Fibroblast of the conjunctiva (primary cell): ENCODE results near the gene AKR1C4.
"Not testable (repeated sequence)": the region's sequence is repeated elsewhere in the genome, so short reads cannot be mapped to it uniquely, and the experiment has no call there.

Experiments
- DNase-seq: peaks from one replicate; pipeline ENCODE4 v3.0.0-alpha.2; 2010; ENCODE audit warnings: low read depth

The AKR1C4 gene

GRCh38 chr10:5196702-5197113 lies at the start of gene AKR1C4:
TSS of gene AKR1C4 (plus strand) at chr10:5196837. CDS start at chr10:5196868, 31 bp downstream.
- DNase-seq = peak; percentile 9

DNA sequence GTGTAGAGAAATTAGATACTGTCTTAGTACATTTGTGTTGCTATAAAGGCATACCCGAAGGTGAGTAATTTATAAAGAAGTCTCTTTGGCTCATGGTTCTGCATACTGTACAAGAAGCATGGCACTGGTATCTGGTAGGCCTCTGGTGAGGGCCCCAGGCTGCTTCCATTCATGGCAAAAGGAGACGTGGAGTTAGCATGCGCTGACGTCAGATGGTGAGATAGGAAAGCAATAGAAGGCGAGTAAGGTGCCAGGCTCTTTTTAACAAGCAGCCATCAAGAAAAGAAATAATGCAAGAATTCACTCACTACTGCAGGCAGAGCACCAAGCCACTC lies 49.8 kb upstream of the AKR1C4 start:
- no peak for DNase-seq

GRCh38 chr10:5147255-5147980 lies 49.2 kb upstream of the AKR1C4 start:
- DNase-seq = no peak

GRCh38 chr10:5147981-5148677 lies 48.5 kb upstream of the AKR1C4 start:
- DNase-seq = no peak

DNA sequence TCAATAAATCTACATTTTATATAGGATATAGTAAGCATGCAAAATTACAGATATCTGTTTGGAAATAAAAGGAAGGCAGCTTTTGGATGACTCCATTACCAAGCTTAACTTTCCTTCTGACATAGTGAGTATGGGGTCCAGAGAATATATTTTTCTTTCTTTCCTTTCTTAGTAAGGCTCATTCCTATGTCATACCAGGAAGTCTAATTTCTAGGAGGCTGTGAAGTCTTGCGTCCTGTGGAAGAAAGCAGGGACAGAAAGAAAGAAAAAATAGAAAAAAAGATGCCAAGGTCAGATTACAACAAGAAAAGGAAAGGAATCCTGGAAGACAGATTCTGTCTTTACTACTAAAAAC lies 48.0 kb upstream of the AKR1C4 start:
- no peak for DNase-seq

DNA sequence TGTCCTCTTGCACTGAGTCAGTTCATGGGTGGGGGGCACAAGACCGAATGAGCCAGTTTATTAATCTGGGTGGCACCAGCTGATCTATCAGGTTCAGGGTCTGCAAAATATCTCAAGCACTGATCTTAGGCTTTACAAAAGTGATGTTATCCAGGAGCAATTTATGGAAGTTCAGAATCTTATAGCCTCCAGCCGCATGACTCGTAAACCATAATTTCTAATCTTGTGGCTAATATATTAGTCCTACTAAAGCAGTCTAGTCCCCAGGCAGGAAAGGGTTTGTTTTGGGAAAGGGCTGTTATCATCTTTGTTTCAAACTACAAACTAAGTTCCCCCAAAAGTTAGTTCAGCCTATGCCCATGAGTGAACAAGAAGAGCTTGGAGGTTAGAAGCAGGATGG lies 45.6 kb upstream of the AKR1C4 start:
- DNase-seq = no peak

DNA sequence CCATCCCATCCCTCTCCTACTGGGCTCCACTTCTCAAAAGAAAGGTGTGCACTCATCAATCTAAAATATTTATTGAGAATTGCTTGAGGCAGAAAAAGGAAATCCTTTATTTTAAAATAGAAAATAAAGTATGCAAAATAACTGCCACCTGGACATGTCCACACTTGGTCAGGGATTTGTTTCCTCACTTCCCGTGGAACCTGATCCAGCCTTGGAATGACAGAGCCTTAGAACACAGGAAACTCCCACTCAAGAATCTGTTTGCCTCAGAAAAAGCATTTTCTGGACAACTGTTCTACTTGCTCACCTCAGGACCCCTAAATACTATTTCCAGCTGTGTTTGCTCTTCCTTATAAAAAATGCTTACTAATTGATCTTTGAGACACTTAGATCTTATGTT lies 40.7 kb upstream of the AKR1C4 start:
- DNase-seq = no peak

DNA sequence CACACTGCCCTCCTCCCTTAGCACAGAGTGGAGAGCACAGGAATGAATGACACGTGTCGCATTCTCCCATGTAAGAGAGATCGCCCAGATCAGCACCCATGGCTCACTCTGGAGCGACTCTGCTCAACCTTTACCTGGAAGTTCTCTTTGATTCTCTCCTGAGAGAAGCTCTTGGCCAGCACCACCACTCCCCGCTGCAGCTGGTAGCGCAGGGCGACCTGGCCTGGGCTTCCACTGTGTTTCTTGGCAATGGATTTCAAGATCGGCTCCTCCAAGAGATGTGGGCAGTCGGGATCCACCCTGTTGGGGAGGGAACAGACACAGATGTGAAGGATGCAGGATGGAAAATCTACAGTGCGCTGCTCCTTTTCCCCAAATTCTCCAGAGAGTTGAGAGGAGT lies 39.1 kb upstream of the AKR1C4 start:
- no peak for DNase-seq

DNA sequence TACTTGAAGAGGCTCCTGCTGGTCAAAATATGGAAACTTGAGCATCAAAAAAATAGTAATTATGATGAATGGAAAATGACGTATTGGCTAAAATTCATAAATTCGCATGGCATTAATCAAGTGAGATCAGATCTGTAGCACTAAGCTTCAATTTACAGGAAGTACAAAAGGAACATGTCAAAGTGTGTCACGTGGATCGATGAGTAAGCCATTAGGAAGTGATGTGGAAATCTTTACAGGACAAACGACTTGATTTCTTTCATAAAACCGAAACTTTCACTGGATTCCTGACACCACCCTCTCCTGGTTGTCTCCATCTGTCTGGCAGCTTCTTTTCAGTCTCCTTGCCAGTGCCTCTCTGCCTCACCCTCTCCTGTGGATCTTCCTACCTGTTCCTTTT lies 37.5 kb upstream of the AKR1C4 start:
- no peak for DNase-seq

DNA sequence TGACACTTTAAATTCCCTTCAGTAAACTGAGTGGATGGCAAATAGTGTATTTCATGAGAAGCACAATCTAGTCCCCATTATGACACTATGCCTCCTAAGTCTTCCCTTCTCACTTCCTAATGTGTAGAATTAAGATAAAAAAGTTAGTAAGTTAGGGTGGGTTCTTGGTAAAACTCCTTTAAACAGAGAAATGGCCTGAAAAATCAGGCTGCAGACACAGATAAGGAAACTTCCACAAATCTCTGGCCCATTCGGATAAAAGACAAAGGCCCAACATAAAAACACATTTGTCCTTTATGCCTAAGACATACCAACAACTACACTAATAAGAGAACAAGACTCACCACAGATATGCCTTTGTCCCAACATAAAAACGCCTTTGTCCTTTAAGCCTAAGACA lies 33.1 kb upstream of the AKR1C4 start:
- DNase-seq = no peak

GRCh38 chr10:5165738-5166137 lies 30.9 kb upstream of the AKR1C4 start:
- no peak for DNase-seq

- DNase-seq = no peak
Measured at GRCh38 chr10:5168897-5169420, 27.7 kb upstream of the AKR1C4 start.

DNA sequence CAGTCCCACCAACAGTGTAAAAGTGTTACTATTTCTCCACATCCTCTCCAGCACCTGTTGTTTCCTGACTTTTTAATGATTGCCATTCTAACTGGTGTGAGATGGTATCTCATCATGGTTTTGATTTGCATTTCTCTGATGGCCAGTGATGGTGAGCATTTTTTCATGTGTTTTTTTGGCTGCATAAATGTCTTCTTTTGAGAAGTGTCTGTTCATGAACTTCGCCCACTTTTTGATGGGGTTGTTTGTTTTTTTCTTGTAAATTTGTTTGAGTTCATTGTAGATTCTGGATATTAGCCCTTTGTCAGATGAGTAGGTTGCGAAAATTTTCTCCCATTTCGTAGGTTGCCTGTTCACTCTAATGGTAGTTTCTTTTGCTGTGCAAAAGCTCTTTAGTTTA lies 21.1 kb upstream of the AKR1C4 start:
- DNase-seq = not testable (repeated sequence)

DNA sequence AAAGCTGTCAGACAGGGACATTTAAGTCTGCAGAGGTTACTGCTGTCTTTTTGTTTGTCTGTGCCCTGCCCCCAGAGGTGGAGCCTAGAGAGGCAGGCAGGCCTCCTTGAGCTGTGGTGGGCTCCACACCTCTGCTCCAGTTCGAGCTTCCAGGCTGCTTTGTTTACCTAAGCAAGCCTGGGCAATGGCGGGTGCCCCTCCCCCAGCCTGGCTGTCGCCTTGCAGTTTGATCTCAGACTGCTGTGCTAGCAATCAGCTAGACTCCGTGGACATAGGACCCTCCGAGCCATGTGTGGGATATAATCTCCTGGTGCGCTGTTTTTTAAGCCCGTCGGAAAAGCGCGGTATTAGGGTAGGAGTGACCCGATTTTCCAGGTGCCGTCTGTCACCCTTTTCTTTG lies 16.1 kb upstream of the AKR1C4 start:
- not testable (repeated sequence) for DNase-seq

- DNase-seq = no peak
Measured at GRCh38 chr10:5183923-5184322, 12.7 kb upstream of the AKR1C4 start.

GRCh38 chr10:5184987-5185775 lies 11.5 kb upstream of the AKR1C4 start, which contains the start of gene AKR1C8:
TSS of gene AKR1C8 (minus strand) at chr10:5185150. CDS start at chr10:5185104, 46 bp downstream.
- no peak for DNase-seq

GRCh38 chr10:5187867-5188266 lies 8.8 kb upstream of the AKR1C4 start:
- DNase-seq = no peak

DNA sequence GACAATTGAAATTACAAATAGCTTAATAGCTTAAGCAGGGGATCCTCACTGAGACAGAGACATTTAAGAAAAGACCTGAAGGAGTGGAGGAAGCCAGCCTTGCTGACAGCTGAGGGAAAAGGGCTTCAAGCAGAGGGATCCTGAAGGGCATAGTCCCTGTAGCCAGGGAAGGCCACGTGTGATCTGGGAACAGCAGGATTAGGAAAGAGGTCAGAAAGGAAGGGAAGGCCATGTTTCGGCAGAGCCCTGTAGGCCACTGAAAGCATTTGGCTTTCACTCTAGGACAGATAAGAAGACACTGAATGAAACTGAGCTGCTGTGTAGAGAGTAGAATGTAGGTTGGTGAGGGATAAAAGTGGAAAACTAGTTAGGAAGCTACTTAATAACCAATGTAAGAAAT lies 8.3 kb upstream of the AKR1C4 start:
- DNase-seq = no peak

DNA sequence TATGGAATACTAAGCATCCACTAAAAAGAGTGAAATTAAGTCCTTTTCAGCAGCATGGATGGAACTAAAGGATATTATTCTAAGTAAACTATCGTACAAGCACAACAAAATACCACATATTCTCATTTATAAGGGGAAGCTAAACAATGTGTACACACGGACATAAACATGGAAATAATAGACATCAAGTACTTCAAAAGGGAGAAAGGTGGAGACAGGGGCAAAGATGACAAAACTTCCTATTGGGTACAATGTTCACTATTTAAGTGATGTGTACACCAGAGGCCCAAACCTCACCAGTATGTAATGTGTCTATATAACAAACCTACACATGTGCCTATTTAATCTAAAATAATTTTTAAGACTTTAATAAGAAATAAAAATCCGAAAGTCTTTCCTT lies 2.2 kb upstream of the AKR1C4 start:
- DNase-seq = no peak

DNA sequence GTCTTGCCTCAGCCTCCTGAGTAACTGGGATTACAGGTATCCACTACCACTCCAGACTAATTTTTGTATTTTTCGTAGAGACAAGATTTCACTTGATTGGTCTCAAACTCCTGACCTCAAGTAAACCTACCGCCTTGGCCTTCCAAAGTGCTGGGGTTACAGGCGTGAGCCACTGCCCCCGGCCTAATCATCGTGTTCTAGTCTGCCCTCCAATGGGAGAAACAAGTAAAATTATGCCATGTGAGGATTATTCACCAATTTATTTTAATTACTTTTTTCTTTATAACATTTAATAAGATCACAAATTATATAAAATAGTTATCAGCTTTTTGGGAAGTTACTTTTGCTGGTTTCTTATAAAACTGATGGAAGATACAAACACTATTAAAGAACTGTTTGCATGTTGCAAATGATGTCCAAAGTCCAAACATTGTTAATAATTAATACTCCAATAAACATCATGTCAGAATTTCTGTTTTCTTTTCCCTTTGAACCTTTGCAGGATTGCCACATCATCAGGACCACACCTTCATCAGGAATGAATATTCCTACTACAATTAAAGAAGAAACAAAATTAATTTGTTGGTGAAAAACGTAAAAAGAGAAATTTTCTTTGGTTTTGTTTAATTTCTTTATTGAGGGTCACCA lies 786 bp upstream of the AKR1C4 start:
- no peak for DNase-seq

DNA sequence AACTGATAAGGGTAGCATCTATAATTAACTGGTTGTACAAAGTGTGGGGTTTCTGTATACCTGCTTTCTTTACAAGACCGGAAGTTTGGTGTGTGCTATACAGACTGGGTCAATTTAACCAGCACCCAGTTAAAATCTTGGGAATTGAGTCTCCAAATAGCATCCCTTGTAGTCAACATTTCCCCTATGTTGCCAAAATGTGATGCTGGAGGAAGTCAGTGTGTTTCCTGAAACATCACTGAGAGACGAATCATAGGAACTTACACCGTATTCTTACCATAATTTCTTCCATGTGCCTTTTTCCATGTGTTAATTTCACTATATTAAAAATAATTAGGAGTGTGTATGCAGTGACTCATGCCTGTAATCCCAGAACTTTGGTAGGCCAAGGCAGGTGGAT lies 1.7 kb downstream of the AKR1C4 start:
- no peak for DNase-seq

DNA sequence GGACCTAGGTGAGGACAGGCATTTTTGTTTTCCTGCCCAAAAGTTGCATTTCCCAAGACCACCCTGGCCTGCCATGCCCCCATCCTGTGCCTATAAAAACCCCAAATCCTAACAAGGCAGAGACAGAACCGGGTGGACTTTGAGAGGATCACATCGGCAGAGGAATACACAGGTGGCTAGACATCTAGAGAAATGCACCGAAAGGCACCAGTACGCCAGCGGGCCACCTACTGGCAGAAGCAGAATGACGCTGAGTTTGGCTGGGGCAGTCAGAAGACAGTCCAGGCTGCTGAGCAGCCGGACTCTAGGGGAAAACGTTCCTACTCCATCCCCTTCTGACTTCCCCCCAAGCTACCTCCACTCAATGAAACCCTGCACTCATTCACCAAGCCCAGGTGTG lies 2.8 kb downstream of the AKR1C4 start:
- no peak for DNase-seq
